DND-41 (cell line): ENCODE results near the gene KCNMA1.

Experiments used
- CTCF ChIP-seq: IDR thresholded peaks from 2 replicates; pipeline ENCODE4 v1.5.1; 2012; ENCODE audit warnings: borderline replicate concordance, low read length, moderate library complexity, mild to moderate bottlenecking; ENCODE audit not compliant: poor library complexity, severe bottlenecking; ENCODE audit errors: extremely low read depth
- EZH2 ChIP-seq: IDR thresholded peaks from 3 replicates; pipeline ENCODE4 v1.6.1; 2012; ENCODE audit warnings: borderline replicate concordance, low read depth, mild to moderate bottlenecking, moderate library complexity, low read length, inconsistent platforms; ENCODE audit not compliant: severe bottlenecking

- TF ChIP-seq EZH2 (no peak), CTCF (no peak)
Measured at GRCh38 chr10:77240706-77241349, 396.8 kb downstream of the KCNMA1 start.
